Trophoblast cell (in vitro differentiated cells and primary cell): ENCODE measurements around the gene C1orf87. TPM values are rescaled to one million over a fixed set of nuclear protein-coding genes. Genes with fewer than 3 reads are reported as not detected.

Experiments used
- DNase-seq, 2 donors: peaks; one replicate each; pipeline ENCODE4 v3.0.0-alpha.2; 2016
- H2AFZ ChIP-seq: 2 replicates; pipeline ENCODE4 v1.6.1; 2013; ENCODE audit warnings: low read length, moderate library complexity, mild to moderate bottlenecking; ENCODE audit not compliant: insufficient read depth, poor library complexity
- H2AK5ac ChIP-seq: 2 replicates; pipeline ENCODE4 v1.6.1; 2013; ENCODE audit warnings: mild to moderate bottlenecking, low read length
- H2BK120ac ChIP-seq: 2 replicates; pipeline ENCODE4 v1.6.1; 2013; ENCODE audit warnings: low read length, mild to moderate bottlenecking, moderate library complexity; ENCODE audit not compliant: insufficient read depth, poor library complexity
- H2BK12ac ChIP-seq: 2 replicates; pipeline ENCODE4 v1.6.1; 2013; ENCODE audit warnings: mild to moderate bottlenecking, low read length, moderate library complexity
- H2BK5ac ChIP-seq: 2 replicates; pipeline ENCODE4 v1.6.1; 2013; ENCODE audit warnings: low read length, low read depth, moderate library complexity, mild to moderate bottlenecking; ENCODE audit not compliant: poor library complexity
- H3K14ac ChIP-seq: 2 replicates; pipeline ENCODE4 v1.6.1; 2013; ENCODE audit warnings: mild to moderate bottlenecking, low read length
- H3K18ac ChIP-seq: 2 replicates; pipeline ENCODE4 v1.6.1; 2013; ENCODE audit warnings: mild to moderate bottlenecking, low read length
- H3K23ac ChIP-seq: 2 replicates; pipeline ENCODE4 v1.6.1; 2013; ENCODE audit warnings: low read length
- H3K27ac ChIP-seq: 2 replicates; pipeline ENCODE4 v1.5.1; 2013; ENCODE audit warnings: low read depth, mild to moderate bottlenecking, inconsistent platforms, low read length, moderate library complexity
- H3K27me3 ChIP-seq: 2 replicates; pipeline ENCODE4 v1.6.1; 2013; ENCODE audit warnings: inconsistent platforms, mild to moderate bottlenecking, low read length, moderate library complexity; ENCODE audit not compliant: insufficient read depth
- H3K36me3 ChIP-seq, 2 experiments: 1 replicate in 1 of 2; 2 replicates in 1 of 2; pipeline ENCODE4 v1.6.1; 2013; ENCODE audit warnings: low read length in 2 of 2, mild to moderate bottlenecking in 2 of 2, moderate library complexity in 1 of 2; ENCODE audit not compliant: insufficient read depth in 2 of 2, control insufficient read depth in 1 of 2
- H3K4ac ChIP-seq: 2 replicates; pipeline ENCODE4 v1.6.1; 2013; ENCODE audit warnings: low read depth, mild to moderate bottlenecking, low read length, moderate library complexity
- H3K4me1 ChIP-seq, 2 experiments: 1 replicate in 1 of 2; 2 replicates in 1 of 2; pipeline ENCODE4 v1.6.1; 2013; ENCODE audit warnings: low read length in 2 of 2, mild to moderate bottlenecking in 2 of 2, moderate library complexity in 1 of 2; ENCODE audit not compliant: insufficient read depth in 2 of 2, control insufficient read depth in 1 of 2
- H3K4me2 ChIP-seq: 2 replicates; pipeline ENCODE4 v1.6.1; 2013; ENCODE audit warnings: inconsistent platforms, mild to moderate bottlenecking, low read length, moderate library complexity
- H3K4me3 ChIP-seq: 2 replicates; pipeline ENCODE4 v1.5.1; 2013; ENCODE audit warnings: mild to moderate bottlenecking, low read depth, low read length, inconsistent platforms
- H3K79me1 ChIP-seq: one replicate; pipeline ENCODE4 v1.6.1; 2013; ENCODE audit warnings: low read length
- H3K79me2 ChIP-seq: 2 replicates; pipeline ENCODE4 v1.6.1; 2013; ENCODE audit warnings: low read length, mild to moderate bottlenecking; ENCODE audit not compliant: control insufficient read depth, insufficient read depth, poor library complexity
- H3K9ac ChIP-seq: 2 replicates; pipeline ENCODE4 v1.6.1; 2013; ENCODE audit warnings: mild to moderate bottlenecking, low read length
- H3K9me3 ChIP-seq: 2 replicates; pipeline ENCODE4 v1.6.1; 2013; ENCODE audit warnings: low read depth, mild to moderate bottlenecking, control low read depth, inconsistent platforms, low read length; ENCODE audit not compliant: insufficient read depth
- H4K12ac ChIP-seq: 2 replicates; pipeline ENCODE4 v1.6.1; 2013; ENCODE audit warnings: low read depth, mild to moderate bottlenecking, low read length, moderate library complexity
- H4K8ac ChIP-seq: 2 replicates; pipeline ENCODE4 v1.6.1; 2013; ENCODE audit warnings: low read depth, mild to moderate bottlenecking, low read length, moderate library complexity
- H4K91ac ChIP-seq: one replicate; pipeline ENCODE4 v1.6.1; 2013; ENCODE audit warnings: low read depth, mild to moderate bottlenecking, low read length, moderate library complexity
- WGBS: extraction: QIAGEN DNeasy Blood & Tissue Kit; methylation state at CpG from one replicate; pipeline ENCODE4 v1.1.7; 2013; ENCODE audit warnings: missing lambda C conversion rate; ENCODE audit not compliant: insufficient read length, insufficient coverage; ENCODE audit errors: extremely low coverage; 5-methylcytosine and 5-hydroxymethylcytosine counted together
- polyA plus RNA-seq: library from polyadenylated mRNA; stranded (reverse); fragments of 200-250 nt; gene quantifications from 2 replicates; pipeline ENCODE4 v1.2.3, GENCODE V29; 2013

Gene C1orf87
- polyA plus RNA-seq = 0.04 and 0.06 TPM in 2 replicates

GRCh38 chr1:60073605-60074278, at the start of gene C1orf87:
Gene C1orf87, minus strand, starts transcription at chr1:60073770. Its CDS starts 1,127 bp downstream, at chr1:60072643.
- Histone ChIP-seq H3K4me2 (peak within 1 kb of the TSS; percentile 69), H3K79me1 (no peaks in the 10 kb centered on the region), H3K4me3 (no peak within 1 kb of the TSS), H3K14ac (no peak within 1 kb of the TSS), H3K18ac (no peak within 1 kb of the TSS), H3K27me3 (peaks cover 7% of the 10 kb centered on the region), H4K8ac (no peak within 1 kb of the TSS), H2BK120ac (no peak within 1 kb of the TSS), H3K9me3 (no peaks in the 10 kb centered on the region), H3K9ac (no peak within 1 kb of the TSS), H2BK12ac (no peak within 1 kb of the TSS), H3K79me2 (no peaks in the 10 kb centered on the region), H2BK5ac (no peak within 1 kb of the TSS), H3K27ac (no peak within 1 kb of the TSS), H4K12ac (no peak within 1 kb of the TSS), H4K91ac (no peak within 1 kb of the TSS), H3K4me1 (peaks cover 6% of the 10 kb centered on the region in 2 experiments), H3K36me3 (no peaks in the 10 kb centered on the region), H2AFZ (peak within 1 kb of the TSS; percentile 6), H2AK5ac (no peak within 1 kb of the TSS), H3K23ac (no peak within 1 kb of the TSS), H3K4ac (no peak within 1 kb of the TSS)
- DNase-seq = peak; percentile 2 to 5
- WGBS = no CpG with 5 or more reads among the region's 36 CpGs

- WGBS = no CpG with 5 or more reads among the region's 4 CpGs
- H3K4me1 ChIP-seq = no peaks in the 10 kb centered on the region
- no peak overlapping the region for H3K14ac ChIP-seq
Measured at GRCh38 chr1:60118085-60118484, 44.5 kb upstream of the C1orf87 start.

GRCh38 chr1:60114745-60115318, 41.3 kb upstream of the C1orf87 start:
- no peak overlapping the region for H3K18ac ChIP-seq
- no peaks in the 10 kb centered on the region for H3K4me1 ChIP-seq
- H3K4ac ChIP-seq = no peak overlapping the region
- no peaks in the 10 kb centered on the region for H3K36me3 ChIP-seq
- H3K9ac ChIP-seq = no peak overlapping the region
- H3K4me2 ChIP-seq = no peak overlapping the region
- H2BK5ac ChIP-seq = no peak overlapping the region
- H3K27me3 ChIP-seq = no peaks in the 10 kb centered on the region
- no peak overlapping the region for H4K91ac ChIP-seq
- no peak for DNase-seq
- H4K8ac ChIP-seq = no peak overlapping the region
- no peaks in the 10 kb centered on the region for H3K9me3 ChIP-seq
- H2AK5ac ChIP-seq = no peak overlapping the region
- no peak overlapping the region for H3K23ac ChIP-seq
- no peak overlapping the region for H4K12ac ChIP-seq
- H2BK12ac ChIP-seq = no peak overlapping the region
- no peak overlapping the region for H3K27ac ChIP-seq
- WGBS = no CpG with 5 or more reads among the region's 7 CpGs
- no peaks in the 10 kb centered on the region for H3K79me1 ChIP-seq
- H2BK120ac ChIP-seq = no peak overlapping the region
- no peak overlapping the region for H3K4me3 ChIP-seq
- no peak overlapping the region for H2AFZ ChIP-seq
- H3K14ac ChIP-seq = no peak overlapping the region
- no peaks in the 10 kb centered on the region for H3K79me2 ChIP-seq

More at GRCh38 chr1:60118085-60118484, 44.5 kb upstream of the C1orf87 start:
- no peak overlapping the region for H3K4me2 ChIP-seq
- no peaks in the 10 kb centered on the region for H3K79me2 ChIP-seq
- H3K27ac ChIP-seq = no peak overlapping the region
- no peak overlapping the region for H2AK5ac ChIP-seq
- H2AFZ ChIP-seq = no peak overlapping the region
- no peak overlapping the region for H3K4me3 ChIP-seq
- H3K4ac ChIP-seq = no peak overlapping the region
- no peak overlapping the region for H3K9ac ChIP-seq
- no peak for DNase-seq
- no peaks in the 10 kb centered on the region for H3K9me3 ChIP-seq
- no peak overlapping the region for H3K23ac ChIP-seq
- no peak overlapping the region for H2BK5ac ChIP-seq
- no peaks in the 10 kb centered on the region for H3K36me3 ChIP-seq
- H2BK12ac ChIP-seq = no peak overlapping the region
- H2BK120ac ChIP-seq = no peak overlapping the region
- no peak overlapping the region for H4K8ac ChIP-seq
- H3K79me1 ChIP-seq = no peaks in the 10 kb centered on the region
- H3K27me3 ChIP-seq = no peaks in the 10 kb centered on the region
- H4K12ac ChIP-seq = no peak overlapping the region
- no peak overlapping the region for H4K91ac ChIP-seq
- H3K18ac ChIP-seq = no peak overlapping the region

- no peaks in the 10 kb centered on the region for H3K79me2 ChIP-seq
- H3K27ac ChIP-seq = no peak overlapping the region
- H2BK12ac ChIP-seq = no peak overlapping the region
- no peaks in the 10 kb centered on the region for H3K36me3 ChIP-seq
- H3K4ac ChIP-seq = no peak overlapping the region
- H3K4me3 ChIP-seq = no peak overlapping the region
- WGBS = no CpG with 5 or more reads among the region's 1 CpG
- no peak for DNase-seq
- no peak overlapping the region for H3K23ac ChIP-seq
- no peak overlapping the region for H3K14ac ChIP-seq
- no peak overlapping the region for H2AK5ac ChIP-seq
- H2BK5ac ChIP-seq = no peak overlapping the region
- no peak overlapping the region for H4K8ac ChIP-seq
- H3K9me3 ChIP-seq = no peaks in the 10 kb centered on the region
- H3K4me2 ChIP-seq = no peak overlapping the region
- H3K4me1 ChIP-seq = no peaks in the 10 kb centered on the region
- H3K18ac ChIP-seq = no peak overlapping the region
- H4K12ac ChIP-seq = no peak overlapping the region
- no peak overlapping the region for H2AFZ ChIP-seq
- no peaks in the 10 kb centered on the region for H3K79me1 ChIP-seq
- H3K27me3 ChIP-seq = no peaks in the 10 kb centered on the region
- H3K9ac ChIP-seq = no peak overlapping the region
- H2BK120ac ChIP-seq = no peak overlapping the region
- H4K91ac ChIP-seq = no peak overlapping the region
Measured at GRCh38 chr1:60113596-60113995, 40.0 kb upstream of the C1orf87 start.
